Tibial artery (tissue), 4 donors: ENCODE results near the gene PHLDB2.

Source experiments
- DNase-seq, 2 donors: peaks; one replicate each; pipeline ENCODE4 v3.0.0-alpha.2; 2019
- H3K27ac ChIP-seq, 2 donors: fragments of 200-600 bp; sonication (generic) in 1 of 2; 1 replicate in 1 of 2; 2 replicates in 1 of 2; pipeline ENCODE4 v1.5.1; 2018 to 2019; ENCODE audit warnings: mild to moderate bottlenecking in 1 of 2
- H3K27me3 ChIP-seq, 2 donors: fragments of 200-600 bp; sonication (generic) in 1 of 2; one replicate each; pipeline versions ENCODE4 v1.5.1 to v1.6.0; 2016 to 2019
- H3K36me3 ChIP-seq, 3 donors: fragments of 200-600 bp; sonication (generic) in 2 of 3; one replicate each; pipeline ENCODE4 v1.5.1; 2016 to 2019; ENCODE audit warnings: mild to moderate bottlenecking in 2 of 3
- H3K4me1 ChIP-seq, 4 donors: fragments of 200-600 bp; sonication (generic) in 2 of 4; 1 replicate in 3 of 4; 2 replicates in 1 of 4; pipeline ENCODE4 v1.5.1; 2016 to 2019
- H3K4me3 ChIP-seq, 2 donors: fragments of 200-600 bp; sonication (generic) in 1 of 2; 1 replicate in 1 of 2; 2 replicates in 1 of 2; pipeline ENCODE4 v1.5.1; 2018 to 2019; ENCODE audit warnings: mild to moderate bottlenecking in 2 of 2
- H3K9me3 ChIP-seq, 3 donors: fragments of 200-600 bp; sonication (generic) in 1 of 3; one replicate each; pipeline ENCODE4 v1.5.1; 2016 to 2019
- CTCF ChIP-seq, 2 experiments: fragments of 200-600 bp in 1 of 2; fragments of 450-650 bp in 1 of 2; IDR thresholded peaks; one replicate each; pipeline ENCODE4 v1.5.1; 2017 to 2019; ENCODE audit warnings: antibody characterized with exemption in 2 of 2, mild to moderate bottlenecking in 1 of 2, moderate library complexity in 1 of 2
- intact Hi-C: fragments of 100-400 bp; cut with DNase I; formaldehyde crosslinking; loops from one replicate; pipeline ENCODE4 v1.15.0; 2023; ENCODE audit warnings: low total_unique reads

PHLDB2 gene

DNA sequence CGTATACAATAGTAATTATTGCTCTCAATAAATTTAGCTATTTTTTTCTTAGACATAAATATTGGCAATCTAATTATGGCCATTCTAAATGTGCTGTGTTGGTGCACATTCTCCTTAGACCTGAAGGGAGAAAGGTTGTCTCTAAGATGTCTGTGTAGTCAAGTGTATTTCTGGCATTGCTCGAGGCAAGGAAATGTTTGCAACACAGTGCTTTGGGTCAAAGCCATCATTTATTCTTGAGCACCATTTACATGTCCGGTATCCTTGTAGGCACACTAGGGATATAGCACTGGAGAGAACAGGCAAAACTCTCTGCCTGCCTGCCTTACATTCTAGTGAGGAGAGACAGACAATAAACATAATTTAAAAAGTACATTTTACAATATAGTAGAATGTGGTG, 2.6 kb upstream of the PHLDB2 start:
- Histone ChIP-seq H3K4me3 (no peak overlapping the region), H3K27me3 (no peaks in the 10 kb centered on the region), H3K36me3 (no peaks in the 10 kb centered on the region), H3K9me3 (no peaks in the 10 kb centered on the region), H3K27ac (no peak overlapping the region), H3K4me1 (peaks cover 0 to 36% (median 5%) of the 10 kb centered on the region in 4 donors)
- intact Hi-C loops, result no loop called here
- TF ChIP-seq CTCF (IDR thresholded peaks at IDR 0.05), result no peak
- no peak for DNase-seq

DNA sequence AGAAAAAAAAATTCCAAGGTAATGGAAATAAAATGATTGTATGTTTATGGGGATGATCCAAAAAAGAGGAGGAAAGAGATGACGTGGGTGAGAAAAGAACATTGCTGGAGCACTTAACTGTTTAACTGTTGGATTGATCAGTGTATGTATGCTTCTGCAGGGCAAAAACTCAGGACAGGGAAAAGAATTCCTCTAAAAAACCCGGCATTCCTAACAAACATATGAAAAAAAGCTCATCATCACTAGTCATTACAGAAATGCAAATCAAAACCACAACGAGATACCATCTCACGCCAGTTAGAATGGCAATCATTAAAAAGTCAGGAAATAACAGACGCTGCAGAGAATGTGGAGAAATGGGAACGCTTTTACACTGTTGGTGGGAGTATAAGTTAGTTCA, 1.6 kb upstream of the PHLDB2 start:
- H3K27me3 ChIP-seq, result no peaks in the 10 kb centered on the region
- no peak for DNase-seq
- H3K36me3 ChIP-seq, result no peaks in the 10 kb centered on the region
- no peak for TF ChIP-seq CTCF (IDR thresholded peaks at IDR 0.05)
- H3K4me1 ChIP-seq, result peaks cover 0 to 36% (median 5%) of the 10 kb centered on the region in 4 donors
- no peaks in the 10 kb centered on the region for H3K9me3 ChIP-seq
- intact Hi-C loops, result no loop called here
- H3K4me3 ChIP-seq, result no peak overlapping the region
- no peak overlapping the region for H3K27ac ChIP-seq

- Histone ChIP-seq H3K4me1 (peaks cover 0 to 37% (median 14%) of the 10 kb centered on the region in 4 donors), H3K27ac (peak overlapping the region; percentile 98 to 99), H3K36me3 (no peaks in the 10 kb centered on the region), H3K4me3 (peak overlapping the region; percentile 81 to 84), H3K9me3 (no peaks in the 10 kb centered on the region), H3K27me3 (no peaks in the 10 kb centered on the region)
- DNase-seq, result no peak
- intact Hi-C loops, result no loop called here
- no peak for TF ChIP-seq CTCF (IDR thresholded peaks at IDR 0.05)
Measured at GRCh38 chr3:111858642-111859041, 423 bp upstream of the PHLDB2 start.

DNA sequence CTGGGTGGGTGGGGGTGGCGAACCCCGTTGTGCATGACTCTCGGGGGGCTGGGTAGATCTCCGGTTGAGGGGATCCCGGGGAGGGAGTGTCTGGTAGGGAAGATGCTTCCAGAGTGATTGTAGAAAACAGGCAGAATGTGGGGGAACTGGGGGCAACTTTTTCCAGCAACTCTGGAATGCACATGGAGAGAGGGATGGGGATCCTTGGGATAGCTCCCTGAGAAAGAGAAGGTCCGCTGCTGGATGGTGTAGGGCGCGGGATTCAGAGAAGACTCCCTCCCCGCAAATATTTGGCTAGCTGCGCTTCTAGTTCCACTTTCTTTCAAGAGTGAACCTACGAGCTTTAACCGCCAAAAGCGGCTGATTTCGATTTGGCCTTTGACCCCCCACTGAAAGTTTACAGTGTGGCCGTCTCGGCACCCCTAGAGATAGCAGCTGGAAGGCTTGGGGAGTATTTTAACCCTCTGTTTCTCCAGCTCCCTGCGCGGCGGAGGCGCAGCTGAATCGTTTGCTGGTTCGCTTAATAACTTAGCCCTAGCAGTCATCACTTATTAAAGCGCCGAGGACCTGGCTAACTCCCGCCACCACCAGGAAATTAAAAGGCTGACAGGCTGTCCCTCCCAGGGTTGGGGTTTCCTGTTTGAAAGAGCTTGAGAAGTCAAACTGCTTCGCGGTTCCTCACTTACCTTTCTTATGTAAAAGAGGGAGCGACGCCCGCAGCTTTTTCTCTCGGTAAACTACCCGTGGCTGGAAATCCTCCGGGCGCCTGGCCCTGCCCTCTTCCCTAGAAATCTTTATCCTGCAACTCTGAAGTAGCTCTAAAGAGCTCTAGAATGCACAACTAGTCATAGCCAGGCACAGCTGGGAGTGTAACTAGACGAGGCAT, 1.2 kb downstream of the PHLDB2 start:
- peak overlapping the region; percentile 98 to 99 for H3K27ac ChIP-seq
- peak; percentile 87 to 92 for DNase-seq
- peak overlapping the region; percentile 81 to 84 for H3K4me3 ChIP-seq
- no peaks in the 10 kb centered on the region for H3K27me3 ChIP-seq
- H3K36me3 ChIP-seq, result no peaks in the 10 kb centered on the region
- no peaks in the 10 kb centered on the region for H3K9me3 ChIP-seq
- intact Hi-C loops, result loop anchor here (2.0 to 10.0 kb wide), 4 partner anchors 55 to 143 kb away; no protein-coding TSS in a partner anchor
- peak; percentile 62 to 78 for TF ChIP-seq CTCF (IDR thresholded peaks at IDR 0.05)
- peaks cover 0 to 52% (median 23%) of the 10 kb centered on the region in 4 donors for H3K4me1 ChIP-seq

DNA sequence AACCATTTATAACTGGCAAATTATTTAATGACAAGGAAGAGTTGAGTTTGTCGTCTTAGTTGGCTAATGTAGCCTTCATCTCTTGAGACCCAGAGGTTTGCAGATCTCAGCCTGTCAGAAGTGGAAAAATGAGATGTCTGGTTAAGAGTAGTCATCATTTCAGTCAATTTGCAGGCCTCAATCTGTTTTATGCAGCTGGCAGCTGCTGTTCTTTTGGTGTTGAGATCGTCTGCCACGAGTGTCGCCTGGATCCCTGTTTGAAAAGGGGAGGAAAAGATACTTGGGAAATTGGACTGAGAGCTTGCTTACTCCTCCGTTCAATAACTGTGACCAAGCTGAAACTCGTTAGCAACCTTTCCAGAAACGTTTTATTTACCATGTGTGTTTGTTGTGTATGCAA, 2.3 kb downstream of the PHLDB2 start:
- H3K9me3 ChIP-seq, result no peaks in the 10 kb centered on the region
- H3K27ac ChIP-seq, result peak overlapping the region; percentile 98 to 99
- H3K27me3 ChIP-seq, result no peaks in the 10 kb centered on the region
- intact Hi-C loops, result loop anchor here (2.0 to 10.0 kb wide), 4 partner anchors 53 to 145 kb away; no protein-coding TSS in a partner anchor
- H3K4me3 ChIP-seq, result peak overlapping the region; percentile 81 to 84
- no peaks in the 10 kb centered on the region for H3K36me3 ChIP-seq
- no peak for DNase-seq
- TF ChIP-seq CTCF (IDR thresholded peaks at IDR 0.05), result no peak
- peaks cover 0 to 64% (median 33%) of the 10 kb centered on the region in 4 donors for H3K4me1 ChIP-seq
